Cardiac muscle cell (in vitro differentiated cells and primary cell): ENCODE data around the gene TRAPPC8. TPM values are rescaled to one million over a fixed set of nuclear protein-coding genes. Genes with fewer than 3 reads are reported as not detected.
"Not testable (repeated sequence)": the region's sequence is repeated elsewhere in the genome, so short reads cannot be mapped to it uniquely, and the experiment has no call there.

ENCODE experiments used
- DNase-seq, 2 donors: peaks; one replicate each; pipeline versions ENCODE4 v3.0.0 to v3.0.0-alpha.2; 2010 to 2017; ENCODE audit warnings: low read depth in 1 of 2, low spot score in 1 of 2
- H3K27ac ChIP-seq: fragments of 200-600 bp; sonication (generic); 2 replicates; pipeline ENCODE4 v1.5.1; 2016
- H3K27me3 ChIP-seq: fragments of 200-600 bp; sonication (generic); 2 replicates; pipeline ENCODE4 v1.6.0; 2016; ENCODE audit warnings: control low read depth
- H3K36me3 ChIP-seq: fragments of 200-600 bp; sonication (generic); 2 replicates; pipeline ENCODE4 v1.5.1; 2016; ENCODE audit warnings: control low read depth
- H3K4me1 ChIP-seq: fragments of 200-600 bp; sonication (generic); 2 replicates; pipeline ENCODE4 v1.8.1; 2017; ENCODE audit warnings: low read depth, mild to moderate bottlenecking, mixed run types
- H3K4me3 ChIP-seq: fragments of 200-600 bp; sonication (generic); 2 replicates; pipeline ENCODE4 v1.5.1; 2016; ENCODE audit warnings: mild to moderate bottlenecking
- H3K9me3 ChIP-seq: fragments of 200-600 bp; sonication (generic); 2 replicates; pipeline ENCODE4 v1.5.1; 2017; ENCODE audit warnings: low read depth, mild to moderate bottlenecking, control low read depth
- polyA plus RNA-seq: library from polyadenylated mRNA; unstranded; fragments of >200 nt; fragmentation: Nextera tagmentation; extraction: Ambion mirVana; gene quantifications from 2 replicates; pipeline ENCODE4 v1.2.1, GENCODE V29; 2016
- total RNA-seq: library from RNA; depleted of rRNA; stranded (reverse); fragments of >200 nt; gene quantifications from 2 replicates; pipeline ENCODE4 v1.2.3, GENCODE V29; 2016
- TF ChIP-seq, protein P1 (sequence below): IDR thresholded peaks from 2 replicates; pipeline ENCODE4 v1.5.1; 2012; ENCODE audit warnings: low read depth, mild to moderate bottlenecking, low read length

TRAPPC8 gene
- total and polyA plus RNA-seq, 2 experiments from 2014 or later = 11.8 to 25.7 TPM

- no peak overlapping the region for H3K27ac ChIP-seq
- TF ChIP-seq, protein P1, sequence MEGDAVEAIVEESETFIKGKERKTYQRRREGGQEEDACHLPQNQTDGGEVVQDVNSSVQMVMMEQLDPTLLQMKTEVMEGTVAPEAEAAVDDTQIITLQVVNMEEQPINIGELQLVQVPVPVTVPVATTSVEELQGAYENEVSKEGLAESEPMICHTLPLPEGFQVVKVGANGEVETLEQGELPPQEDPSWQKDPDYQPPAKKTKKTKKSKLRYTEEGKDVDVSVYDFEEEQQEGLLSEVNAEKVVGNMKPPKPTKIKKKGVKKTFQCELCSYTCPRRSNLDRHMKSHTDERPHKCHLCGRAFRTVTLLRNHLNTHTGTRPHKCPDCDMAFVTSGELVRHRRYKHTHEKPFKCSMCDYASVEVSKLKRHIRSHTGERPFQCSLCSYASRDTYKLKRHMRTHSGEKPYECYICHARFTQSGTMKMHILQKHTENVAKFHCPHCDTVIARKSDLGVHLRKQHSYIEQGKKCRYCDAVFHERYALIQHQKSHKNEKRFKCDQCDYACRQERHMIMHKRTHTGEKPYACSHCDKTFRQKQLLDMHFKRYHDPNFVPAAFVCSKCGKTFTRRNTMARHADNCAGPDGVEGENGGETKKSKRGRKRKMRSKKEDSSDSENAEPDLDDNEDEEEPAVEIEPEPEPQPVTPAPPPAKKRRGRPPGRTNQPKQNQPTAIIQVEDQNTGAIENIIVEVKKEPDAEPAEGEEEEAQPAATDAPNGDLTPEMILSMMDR = no peak
- H3K36me3 ChIP-seq = no peaks in the 10 kb centered on the region
- no peak overlapping the region for H3K4me3 ChIP-seq
- no peaks in the 10 kb centered on the region for H3K9me3 ChIP-seq
- no peak for DNase-seq
- H3K27me3 ChIP-seq = no peaks in the 10 kb centered on the region
- no peaks in the 10 kb centered on the region for H3K4me1 ChIP-seq
These were observed 7.7 kb upstream of the TRAPPC8 start for GRCh38 chr18:31950583-31950982.

DNA sequence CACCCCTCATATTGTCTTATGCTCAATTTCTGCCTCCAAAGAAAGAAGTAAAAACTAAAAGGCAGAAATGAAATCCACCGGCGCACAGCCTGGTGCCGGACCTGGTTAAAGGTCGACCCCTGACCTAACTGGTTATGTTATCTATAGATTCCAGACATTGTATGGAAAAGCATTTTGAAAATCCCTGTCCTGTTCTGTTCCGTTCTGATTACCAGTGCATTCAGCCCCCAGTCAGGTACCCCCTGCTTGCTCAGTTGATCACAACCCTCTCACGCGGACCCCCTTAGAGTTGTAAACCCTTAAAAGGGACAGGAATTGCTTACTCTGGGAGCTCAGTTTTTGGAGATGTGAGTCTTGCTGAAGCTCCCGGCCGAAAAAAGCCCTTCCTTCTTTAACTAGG, 5.4 kb upstream of the TRAPPC8 start:
- H3K4me3 ChIP-seq, H3K27ac ChIP-seq, H3K9me3 ChIP-seq, DNase-seq, H3K27me3 ChIP-seq, H3K4me1 ChIP-seq, H3K36me3 ChIP-seq: not testable (repeated sequence)

GRCh38 chr18:31946305-31947046, 3.5 kb upstream of the TRAPPC8 start:
- Histone ChIP-seq H3K4me3 (no peak overlapping the region), H3K27ac (no peak overlapping the region)
- TF ChIP-seq, protein P1 = no peak

GRCh38 chr18:31943878-31944816, 1.2 kb upstream of the TRAPPC8 start:
- DNase-seq = no peak
- peaks cover 8% of the 10 kb centered on the region for H3K4me1 ChIP-seq
- TF ChIP-seq, protein P1 = no peak
- no peaks in the 10 kb centered on the region for H3K36me3 ChIP-seq
- H3K9me3 ChIP-seq = no peaks in the 10 kb centered on the region
- peak overlapping the region; percentile 90 for H3K4me3 ChIP-seq
- H3K27me3 ChIP-seq = no peaks in the 10 kb centered on the region
- H3K27ac ChIP-seq = peak overlapping the region; percentile 86

More at GRCh38 chr18:31946305-31947046, 3.5 kb upstream of the TRAPPC8 start:
- no peaks in the 10 kb centered on the region for H3K9me3 ChIP-seq
- no peak for DNase-seq
- H3K4me1 ChIP-seq = peaks cover 4% of the 10 kb centered on the region
- H3K36me3 ChIP-seq = no peaks in the 10 kb centered on the region
- H3K27me3 ChIP-seq = no peaks in the 10 kb centered on the region

DNA sequence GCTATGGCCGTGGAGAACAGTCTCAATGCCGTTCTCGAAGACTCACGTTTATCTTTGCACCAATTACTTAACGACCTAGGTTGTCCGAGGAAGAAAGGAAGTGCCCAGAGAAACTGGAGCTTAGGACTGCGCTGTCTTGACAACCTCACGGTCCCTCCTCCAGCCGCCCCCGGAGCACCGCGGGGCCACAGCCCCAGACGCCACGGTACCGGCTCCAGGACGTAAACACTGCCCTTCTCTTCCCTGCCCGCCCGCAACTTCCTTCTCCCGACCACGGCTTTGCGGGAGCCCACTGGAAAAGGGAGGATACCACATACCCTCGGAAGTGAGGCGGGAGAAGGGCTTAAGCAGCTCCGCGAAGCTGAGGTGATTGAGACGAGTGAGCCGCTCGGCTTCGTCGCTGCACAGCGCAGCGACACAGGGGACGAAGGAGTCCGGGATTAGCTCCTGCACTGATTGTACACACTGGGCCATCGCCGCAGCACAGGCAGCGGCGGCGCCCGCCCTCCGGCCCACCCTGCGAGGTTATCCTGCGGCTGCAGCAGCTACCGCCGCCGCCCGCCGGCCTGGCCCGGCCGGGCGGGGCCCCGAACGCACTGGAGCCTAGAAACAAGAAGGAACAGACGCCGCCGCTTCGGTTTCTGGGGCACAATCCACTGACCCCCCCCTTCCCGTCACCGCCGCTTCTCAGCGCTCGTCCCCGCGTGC, 483 bp downstream of the TRAPPC8 start:
- H3K27me3 ChIP-seq = no peaks in the 10 kb centered on the region
- TF ChIP-seq, protein P1 = no peak
- DNase-seq = peak in 1 of 2 donors; percentile 52
- H3K36me3 ChIP-seq = no peaks in the 10 kb centered on the region
- peak overlapping the region; percentile 90 for H3K4me3 ChIP-seq
- peaks cover 11% of the 10 kb centered on the region for H3K4me1 ChIP-seq
- H3K27ac ChIP-seq = peak overlapping the region; percentile 97
- no peaks in the 10 kb centered on the region for H3K9me3 ChIP-seq
